NCI-H82 treated with DMSO at 0.1 percent for 48 hours (cell line): Measurements from ENCODE around the gene SRBD1.

Source experiments
- DNase-seq: peaks from one replicate; lab custom pipeline; 2025; ENCODE audit not compliant: unreplicated experiment; lab: John Stamatoyannopoulos, UW

The SRBD1 gene

GRCh38 chr2:45470531-45470930 is 140.5 kb downstream of the SRBD1 start:
- DNase-seq, result no peak

- DNase-seq, result no peak
These were observed 141.6 kb downstream of the SRBD1 start for GRCh38 chr2:45469314-45470099.

- no peak for DNase-seq
These were observed 142.8 kb downstream of the SRBD1 start for GRCh38 chr2:45468279-45468678.

GRCh38 chr2:45466053-45466452 is 145.0 kb downstream of the SRBD1 start:
- no peak for DNase-seq

- DNase-seq, result no peak
These were observed 150.2 kb downstream of the SRBD1 start for GRCh38 chr2:45460825-45461224.

- DNase-seq, result no peak
These were observed 151.2 kb downstream of the SRBD1 start for GRCh38 chr2:45459860-45460259.

GRCh38 chr2:45458909-45459563 is 152.0 kb downstream of the SRBD1 start:
- DNase-seq, result no peak

- no peak for DNase-seq
These were observed 153.7 kb downstream of the SRBD1 start for GRCh38 chr2:45457211-45457945.

GRCh38 chr2:45452866-45453265 is 158.2 kb downstream of the SRBD1 start:
- DNase-seq, result no peak

GRCh38 chr2:45450634-45451033 is 160.4 kb downstream of the SRBD1 start:
- DNase-seq, result no peak

GRCh38 chr2:45448217-45448616 is 162.8 kb downstream of the SRBD1 start:
- no peak for DNase-seq

GRCh38 chr2:45446016-45446415 is 165.1 kb downstream of the SRBD1 start:
- DNase-seq, result no peak

- DNase-seq, result no peak
These were observed 166.0 kb downstream of the SRBD1 start for GRCh38 chr2:45445037-45445436.

- no peak for DNase-seq
These were observed 168.1 kb downstream of the SRBD1 start for GRCh38 chr2:45443012-45443411.

- DNase-seq, result no peak
These were observed 169.0 kb downstream of the SRBD1 start for GRCh38 chr2:45442026-45442425.

GRCh38 chr2:45441571-45441970 is 169.5 kb downstream of the SRBD1 start:
- DNase-seq, result no peak

- no peak for DNase-seq
These were observed 171.0 kb downstream of the SRBD1 start for GRCh38 chr2:45439788-45440773.

- no peak for DNase-seq
These were observed 172.0 kb downstream of the SRBD1 start for GRCh38 chr2:45438872-45439665.

GRCh38 chr2:45436456-45436855 is 174.6 kb downstream of the SRBD1 start:
- DNase-seq, result no peak

GRCh38 chr2:45435316-45435715 is 175.8 kb downstream of the SRBD1 start:
- DNase-seq, result no peak
